SU-DHL-6 (cell line): ENCODE results near the gene LCN10.

Experiments used
- H2AFZ ChIP-seq: fragments of 200-600 bp; sonication (generic); 2 replicates; pipeline ENCODE4 v1.6.1; 2014; ENCODE audit warnings: low read depth, mild to moderate bottlenecking, moderate library complexity, mixed read lengths, antibody characterized with exemption, low read length; ENCODE audit not compliant: severe bottlenecking
- H3F3A ChIP-seq: fragments of 200-600 bp; shearing (Covaris generic); 2 replicates; pipeline ENCODE4 v1.6.0; 2016; ENCODE audit warnings: antibody characterized with exemption, mild to moderate bottlenecking; ENCODE audit not compliant: insufficient read depth
- H3K27ac ChIP-seq: fragments of 200-600 bp; sonication (generic); 2 replicates; pipeline ENCODE4 v1.5.1; 2016; ENCODE audit warnings: low read depth, mild to moderate bottlenecking, low read length, moderate library complexity, mixed read lengths
- H3K27me3 ChIP-seq: fragments of 200-600 bp; sonication (generic), shearing (Covaris generic); 2 replicates; pipeline ENCODE4 v1.6.0; 2014; ENCODE audit warnings: mild to moderate bottlenecking, low read length
- H3K36me3 ChIP-seq: fragments of 200-600 bp; sonication (generic); 2 replicates; pipeline ENCODE4 v1.6.1; 2014; ENCODE audit warnings: mild to moderate bottlenecking, low read length, mixed read lengths
- H3K4me2 ChIP-seq: fragments of 300-600, 200-600 bp; shearing (Covaris generic), sonication (generic); 2 replicates; pipeline ENCODE4 v1.6.0; 2014; ENCODE audit warnings: low read length, low read depth, mild to moderate bottlenecking; ENCODE audit not compliant: poor library complexity, severe bottlenecking
- H3K4me3 ChIP-seq: fragments of 200-600 bp; sonication (generic); 2 replicates; pipeline ENCODE4 v1.5.1; 2014; ENCODE audit warnings: antibody characterized with exemption, low read length, mild to moderate bottlenecking, mixed read lengths; ENCODE audit not compliant: insufficient read depth, poor library complexity, severe bottlenecking
- H3K79me2 ChIP-seq: fragments of 200-600 bp; sonication (generic); 2 replicates; pipeline ENCODE4 v1.6.1; 2014; ENCODE audit warnings: mild to moderate bottlenecking, low read length, moderate library complexity; ENCODE audit not compliant: insufficient read depth
- H3K9ac ChIP-seq: fragments of 200-600 bp; sonication (generic); 2 replicates; pipeline ENCODE4 v1.7.0; 2014; ENCODE audit warnings: mild to moderate bottlenecking, low read length
- H3K9me2 ChIP-seq: fragments of 200-600 bp; sonication (generic); replicated peaks from 2 replicates; pipeline ENCODE4 v1.6.1; 2014; ENCODE audit warnings: low read length; ENCODE audit not compliant: insufficient read depth
- H3K9me3 ChIP-seq: fragments of 200-600 bp; sonication (generic); 2 replicates; pipeline ENCODE4 v1.6.1; 2014; ENCODE audit warnings: low read length, mixed read lengths; ENCODE audit not compliant: insufficient read depth
- H4K20me1 ChIP-seq: fragments of 200-600 bp; sonication (generic); 2 replicates; pipeline ENCODE4 v1.6.1; 2014; ENCODE audit warnings: low read depth, mild to moderate bottlenecking, antibody characterized with exemption, low read length, moderate library complexity, mixed read lengths
- CTCF ChIP-seq: fragments of 200-600 bp; sonication (generic); IDR thresholded peaks from one replicate; pipeline ENCODE4 v1.5.1; 2017; ENCODE audit warnings: antibody characterized with exemption, mild to moderate bottlenecking, low read length, moderate library complexity; ENCODE audit not compliant: insufficient read depth, poor library complexity, severe bottlenecking
- EZH2phosphoT487 ChIP-seq: fragments of 200-600 bp; sonication (generic), shearing (Covaris generic); conservative IDR thresholded peaks from 2 replicates; pipeline ENCODE4 v1.6.1; 2018; ENCODE audit warnings: mild to moderate bottlenecking, antibody characterized with exemption, low read length, moderate library complexity, mixed read lengths

The LCN10 gene

GRCh38 chr9:136728548-136729123 is 14.1 kb downstream of the LCN10 start:
- Histone ChIP-seq H3K27ac (no peak overlapping the region), H2AFZ (peak overlapping the region; percentile 80)
- no peak for TF ChIP-seq EZH2phosphoT487

GRCh38 chr9:136728080-136728547 is 14.6 kb downstream of the LCN10 start:
- Histone ChIP-seq H3K36me3 (peaks cover 24% of the 10 kb centered on the region), H3K9ac (peak overlapping the region; percentile 98), H3K4me2 (peak overlapping the region; percentile 86), H2AFZ (peak overlapping the region; percentile 80), H3K27ac (peak overlapping the region; percentile 62), H3K79me2 (peaks cover 26% of the 10 kb centered on the region), H3K27me3 (no peaks in the 10 kb centered on the region), H3K9me3 (no peaks in the 10 kb centered on the region), H3K9me2 (no peaks in the 10 kb centered on the region), H3K4me3 (peak overlapping the region; percentile 100), H3F3A (peaks cover 24% of the 10 kb centered on the region), H4K20me1 (peaks cover 18% of the 10 kb centered on the region; the same call in 1 of the 2 replicates)
- TF ChIP-seq CTCF, result peak; percentile 78
- no peak for TF ChIP-seq EZH2phosphoT487

More at GRCh38 chr9:136728548-136729123, 14.1 kb downstream of the LCN10 start:
- H3K4me2 ChIP-seq, result peak overlapping the region; percentile 72
- H4K20me1 ChIP-seq, result peaks cover 18% of the 10 kb centered on the region; the same call in 1 of the 2 replicates
- no peaks in the 10 kb centered on the region for H3K9me2 ChIP-seq
- no peaks in the 10 kb centered on the region for H3K9me3 ChIP-seq
- H3K4me3 ChIP-seq, result peak overlapping the region; percentile 66
- H3K79me2 ChIP-seq, result peaks cover 26% of the 10 kb centered on the region
- H3F3A ChIP-seq, result peaks cover 23% of the 10 kb centered on the region
- H3K9ac ChIP-seq, result peak overlapping the region; percentile 98
- H3K27me3 ChIP-seq, result no peaks in the 10 kb centered on the region
- H3K36me3 ChIP-seq, result peaks cover 23% of the 10 kb centered on the region

- peaks cover 24% of the 10 kb centered on the region for H3K36me3 ChIP-seq
- H3K27ac ChIP-seq, result peak overlapping the region; percentile 62
- H4K20me1 ChIP-seq, result peaks cover 18% of the 10 kb centered on the region; the same call in 1 of the 2 replicates
- no peaks in the 10 kb centered on the region for H3K27me3 ChIP-seq
- H3K9ac ChIP-seq, result peak overlapping the region; percentile 98
- H3K9me2 ChIP-seq, result no peaks in the 10 kb centered on the region
- H3K79me2 ChIP-seq, result peaks cover 26% of the 10 kb centered on the region
- H3K9me3 ChIP-seq, result no peaks in the 10 kb centered on the region
- no peak overlapping the region for H2AFZ ChIP-seq
- peaks cover 24% of the 10 kb centered on the region for H3F3A ChIP-seq
- H3K4me3 ChIP-seq, result peak overlapping the region; percentile 100
- TF ChIP-seq CTCF (peak; percentile 40), EZH2phosphoT487 (no peak)
- peak overlapping the region; percentile 86 for H3K4me2 ChIP-seq
Observed at GRCh38 chr9:136726631-136727191, 16.0 kb downstream of the LCN10 start.

- Histone ChIP-seq H3F3A (peaks cover 29% of the 10 kb centered on the region), H3K9ac (peak overlapping the region; percentile 98; the same call in 1 of the 2 replicates), H4K20me1 (peaks cover 18% of the 10 kb centered on the region; the same call in 1 of the 2 replicates), H3K79me2 (peaks cover 26% of the 10 kb centered on the region), H3K36me3 (peaks cover 24% of the 10 kb centered on the region), H3K4me3 (no peak overlapping the region), H3K9me3 (no peaks in the 10 kb centered on the region), H3K4me2 (peak overlapping the region; percentile 86), H3K9me2 (no peaks in the 10 kb centered on the region), H3K27me3 (no peaks in the 10 kb centered on the region), H2AFZ (no peak overlapping the region), H3K27ac (no peak overlapping the region)
- TF ChIP-seq CTCF (no peak), EZH2phosphoT487 (no peak)
Observed at GRCh38 chr9:136726118-136726517, 16.6 kb downstream of the LCN10 start.
